Fibroblast of pulmonary artery (primary cell): ENCODE measurements around the gene IFNA5.

Source experiments
- DNase-seq: peaks from one replicate; pipeline ENCODE4 v3.0.0-alpha.2; 2010; ENCODE audit warnings: low read depth
- H3K4me3 ChIP-seq: replicated peaks from 2 replicates; pipeline ENCODE4 v1.5.1; 2011; ENCODE audit warnings: low read depth, mild to moderate bottlenecking, control low read depth, low read length, moderate library complexity
- TF ChIP-seq, protein P1 (sequence below): IDR thresholded peaks from 2 replicates; pipeline ENCODE4 v1.5.1; 2011; ENCODE audit warnings: mild to moderate bottlenecking, control low read depth, low read length, inconsistent platforms; ENCODE audit errors: missing control alignments

IFNA5 gene

GRCh38 chr9:21305213-21305612, at the start of gene IFNA5:
TSS of gene IFNA5 (minus strand) at chr9:21305313. CDS start at chr9:21305256, 57 bp downstream.
- H3K4me3 ChIP-seq: no peak within 1 kb of the TSS
- TF ChIP-seq, protein P1, sequence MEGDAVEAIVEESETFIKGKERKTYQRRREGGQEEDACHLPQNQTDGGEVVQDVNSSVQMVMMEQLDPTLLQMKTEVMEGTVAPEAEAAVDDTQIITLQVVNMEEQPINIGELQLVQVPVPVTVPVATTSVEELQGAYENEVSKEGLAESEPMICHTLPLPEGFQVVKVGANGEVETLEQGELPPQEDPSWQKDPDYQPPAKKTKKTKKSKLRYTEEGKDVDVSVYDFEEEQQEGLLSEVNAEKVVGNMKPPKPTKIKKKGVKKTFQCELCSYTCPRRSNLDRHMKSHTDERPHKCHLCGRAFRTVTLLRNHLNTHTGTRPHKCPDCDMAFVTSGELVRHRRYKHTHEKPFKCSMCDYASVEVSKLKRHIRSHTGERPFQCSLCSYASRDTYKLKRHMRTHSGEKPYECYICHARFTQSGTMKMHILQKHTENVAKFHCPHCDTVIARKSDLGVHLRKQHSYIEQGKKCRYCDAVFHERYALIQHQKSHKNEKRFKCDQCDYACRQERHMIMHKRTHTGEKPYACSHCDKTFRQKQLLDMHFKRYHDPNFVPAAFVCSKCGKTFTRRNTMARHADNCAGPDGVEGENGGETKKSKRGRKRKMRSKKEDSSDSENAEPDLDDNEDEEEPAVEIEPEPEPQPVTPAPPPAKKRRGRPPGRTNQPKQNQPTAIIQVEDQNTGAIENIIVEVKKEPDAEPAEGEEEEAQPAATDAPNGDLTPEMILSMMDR: no peak
- no peak for DNase-seq

DNA sequence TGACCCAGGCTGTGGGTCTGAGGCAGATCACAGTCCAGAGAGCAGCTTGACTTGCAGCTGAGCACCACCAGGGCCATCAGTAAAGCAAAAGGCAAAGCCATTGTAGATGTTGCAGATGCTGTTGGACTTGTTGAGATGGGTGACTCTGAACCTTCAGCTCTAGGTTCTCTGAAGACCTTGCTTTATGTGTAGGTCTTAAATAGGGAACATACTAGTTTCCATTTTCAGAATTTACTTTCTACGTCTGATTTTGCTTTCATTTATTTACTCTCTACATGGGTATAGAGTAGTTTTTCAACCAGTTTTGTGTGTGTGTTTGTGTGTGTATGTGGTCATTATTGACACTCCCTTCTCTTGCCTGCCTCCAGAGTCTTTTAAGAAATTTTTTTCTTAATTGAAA, 45.7 kb upstream of the IFNA5 start, which contains the start of gene IFNA6:
Gene IFNA6, minus strand, starts transcription at position 101 of the 400 bp plus-strand sequence. Its CDS starts 0 bp downstream, at position 101.
- no peak within 1 kb of the TSS for H3K4me3 ChIP-seq
- TF ChIP-seq, protein P1: no peak
- DNase-seq: no peak

GRCh38 chr9:21348430-21348970, 43.4 kb upstream of the IFNA5 start:
- H3K4me3 ChIP-seq: no peak overlapping the region
- TF ChIP-seq, protein P1: no peak
- DNase-seq: no peak

- TF ChIP-seq, protein P1: no peak
- H3K4me3 ChIP-seq: no peak overlapping the region
- no peak for DNase-seq
Observed at GRCh38 chr9:21340735-21341134, 35.6 kb upstream of the IFNA5 start.

GRCh38 chr9:21336457-21336856, 31.3 kb upstream of the IFNA5 start:
- TF ChIP-seq, protein P1: no peak
- H3K4me3 ChIP-seq: no peak overlapping the region
- no peak for DNase-seq

- peak within 1 kb of the TSS; percentile 81 for H3K4me3 ChIP-seq
- peak; percentile 95 for DNase-seq
- TF ChIP-seq, protein P1: no peak
Observed at GRCh38 chr9:21334701-21335632, 29.9 kb upstream of the IFNA5 start, which contains the start of gene KLHL9. TSS of gene KLHL9 (minus strand) at chr9:21335404. CDS start at chr9:21334859, 545 bp downstream.
